SK-N-SH treated with all-trans-retinoic acid at 6 μM for 48 hours (cell line): ENCODE results near the gene TIMM10B.

Experiments
- ATAC-seq: fragments of 200-7000 bp; cut with Tn5 transposase; 3 replicates; pipeline ENCODE4 v1.9.1; 2020; ENCODE audit warnings: mild to moderate bottlenecking, moderate library complexity
- ARNTL ChIP-seq: fragments of 450-650 bp; formaldehyde crosslinking; IDR thresholded peaks from 2 replicates; pipeline ENCODE4 v1.5.0; 2020; ENCODE audit warnings: low read depth, mild to moderate bottlenecking, moderate library complexity, borderline replicate concordance
- BACH2 ChIP-seq: fragments of 250-450 bp; sonication (Bioruptor Pico); IDR thresholded peaks from 2 replicates; pipeline ENCODE4 v1.9.0; 2021; ENCODE audit warnings: mild to moderate bottlenecking, borderline replicate concordance
- CSDC2 ChIP-seq: fragments of 250-450 bp; sonication (Bioruptor Pico); IDR thresholded peaks from 2 replicates; pipeline ENCODE4 v1.5.0; 2020; ENCODE audit warnings: mild to moderate bottlenecking, moderate library complexity
- ESRRG ChIP-seq: fragments of 250-450 bp; sonication (Bioruptor Pico); IDR thresholded peaks from 2 replicates; pipeline ENCODE4 v1.6.1; 2021; ENCODE audit warnings: mild to moderate bottlenecking
- ISL1 ChIP-seq: fragments of 250-450 bp; sonication (Bioruptor Pico); IDR thresholded peaks from 2 replicates; pipeline ENCODE4 v2.1.2; 2022; ENCODE audit warnings: mild to moderate bottlenecking, moderate library complexity
- OSR1 ChIP-seq: fragments of 250-450 bp; sonication (Bioruptor Pico); IDR thresholded peaks from 2 replicates; pipeline ENCODE4 v1.8.0; 2022; ENCODE audit warnings: moderate library complexity, mild to moderate bottlenecking, inconsistent platforms
- PPARA ChIP-seq: fragments of 250-450 bp; sonication (Bioruptor Pico); IDR thresholded peaks from 2 replicates; pipeline ENCODE4 v1.5.0; 2020; ENCODE audit warnings: mild to moderate bottlenecking, borderline replicate concordance
- RARB ChIP-seq: fragments of 250-450 bp; sonication (Bioruptor Pico); IDR thresholded peaks from 2 replicates; pipeline ENCODE4 v1.8.0; 2021; ENCODE audit warnings: mild to moderate bottlenecking, moderate library complexity
- SNAI2 ChIP-seq: fragments of 250-450 bp; sonication (Bioruptor Pico); IDR thresholded peaks from 2 replicates; pipeline ENCODE4 v1.5.0; 2020; ENCODE audit warnings: mild to moderate bottlenecking, moderate library complexity
- TCF4 ChIP-seq: fragments of 250-450 bp; sonication (Bioruptor Pico); IDR thresholded peaks from 2 replicates; pipeline ENCODE4 v1.8.0; 2021; ENCODE audit warnings: mild to moderate bottlenecking, moderate library complexity, borderline replicate concordance
- TOX ChIP-seq: fragments of 250-450 bp; sonication (Bioruptor Pico); IDR thresholded peaks from 2 replicates; pipeline ENCODE4 v1.8.0; 2021; ENCODE audit warnings: mild to moderate bottlenecking, moderate library complexity, borderline replicate concordance
- ZFP30 ChIP-seq: fragments of 450-650 bp; formaldehyde crosslinking; IDR thresholded peaks from 2 replicates; pipeline ENCODE4 v1.5.0; 2022; ENCODE audit warnings: mild to moderate bottlenecking, moderate library complexity
- ZNF565 ChIP-seq: fragments of 450-650 bp; formaldehyde crosslinking; conservative IDR thresholded peaks from 2 replicates; pipeline ENCODE4 v1.5.0; 2020; ENCODE audit warnings: low read depth, mild to moderate bottlenecking, moderate library complexity
- ZNF70 ChIP-seq: fragments of 450-650 bp; formaldehyde crosslinking; IDR thresholded peaks from 2 replicates; pipeline ENCODE4 v1.5.0; 2020; ENCODE audit warnings: mild to moderate bottlenecking, moderate library complexity
- TF ChIP-seq, protein P1 (sequence below): fragments of 250-450 bp; sonication (Bioruptor Pico); IDR thresholded peaks from 2 replicates; pipeline ENCODE4 v1.8.0; 2020; ENCODE audit warnings: mild to moderate bottlenecking, moderate library complexity, borderline replicate concordance
- TF ChIP-seq, protein P2 (sequence below): fragments of 250-450 bp; sonication (Bioruptor Pico); IDR thresholded peaks from 2 replicates; pipeline ENCODE4 v1.5.1; 2020; ENCODE audit warnings: low read depth, mild to moderate bottlenecking, moderate library complexity

Gene TIMM10B

DNA sequence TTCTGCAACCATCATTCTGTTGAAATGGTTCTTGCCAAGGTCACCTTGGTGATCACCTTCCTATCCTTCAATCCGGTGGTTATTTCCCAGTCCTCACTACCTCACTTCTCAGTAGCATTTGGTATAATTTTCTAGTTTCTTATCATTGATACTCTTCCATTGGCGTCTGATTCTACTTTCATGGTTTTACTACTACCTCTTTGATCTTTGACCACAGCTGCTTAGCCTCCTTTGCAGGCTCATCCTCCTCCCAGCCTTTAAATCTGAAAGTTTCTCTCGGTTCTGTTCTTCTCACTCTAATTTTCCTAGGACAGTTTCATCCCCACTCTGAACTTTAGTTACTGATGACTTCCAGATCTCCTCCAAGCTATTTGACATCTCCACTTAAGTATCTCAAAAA is 5.0 kb downstream of the TIMM10B start:
- TF ChIP-seq, protein P1, sequence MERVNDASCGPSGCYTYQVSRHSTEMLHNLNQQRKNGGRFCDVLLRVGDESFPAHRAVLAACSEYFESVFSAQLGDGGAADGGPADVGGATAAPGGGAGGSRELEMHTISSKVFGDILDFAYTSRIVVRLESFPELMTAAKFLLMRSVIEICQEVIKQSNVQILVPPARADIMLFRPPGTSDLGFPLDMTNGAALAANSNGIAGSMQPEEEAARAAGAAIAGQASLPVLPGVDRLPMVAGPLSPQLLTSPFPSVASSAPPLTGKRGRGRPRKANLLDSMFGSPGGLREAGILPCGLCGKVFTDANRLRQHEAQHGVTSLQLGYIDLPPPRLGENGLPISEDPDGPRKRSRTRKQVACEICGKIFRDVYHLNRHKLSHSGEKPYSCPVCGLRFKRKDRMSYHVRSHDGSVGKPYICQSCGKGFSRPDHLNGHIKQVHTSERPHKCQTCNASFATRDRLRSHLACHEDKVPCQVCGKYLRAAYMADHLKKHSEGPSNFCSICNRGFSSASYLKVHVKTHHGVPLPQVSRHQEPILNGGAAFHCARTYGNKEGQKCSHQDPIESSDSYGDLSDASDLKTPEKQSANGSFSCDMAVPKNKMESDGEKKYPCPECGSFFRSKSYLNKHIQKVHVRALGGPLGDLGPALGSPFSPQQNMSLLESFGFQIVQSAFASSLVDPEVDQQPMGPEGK: no peak
- TF ChIP-seq, all 23 proteins: peak for 0

DNA sequence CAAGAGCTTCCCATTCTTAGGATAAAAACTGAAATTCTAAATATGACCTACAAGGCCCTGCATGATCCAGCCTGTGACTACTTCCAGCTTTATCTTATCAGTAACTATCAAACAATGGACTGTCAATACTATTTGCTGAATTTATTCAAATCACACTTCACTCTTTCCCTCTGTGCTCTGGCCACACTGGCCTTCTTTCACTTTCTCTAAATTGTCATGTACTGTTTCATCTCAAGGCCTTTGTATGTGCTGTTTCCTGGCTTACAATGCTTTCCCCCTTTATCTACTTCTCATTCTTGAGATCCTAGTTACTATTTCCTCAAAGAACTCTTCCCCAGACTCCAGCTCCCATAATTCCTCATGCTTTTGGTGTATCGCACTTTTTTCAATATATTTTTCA is 5.6 kb downstream of the TIMM10B start:
- TF ChIP-seq PPARA (CRISPR knock-in tag): no peak
- TF ChIP-seq ZNF565 (CRISPR knock-in tag): no peak
- no peak for TF ChIP-seq ZNF70
- TF ChIP-seq ZFP30 (CRISPR knock-in tag): no peak
- no peak for ATAC-seq

More for the DNA sequence above, 5.0 kb downstream of the TIMM10B start:
- no peak for ATAC-seq

DNA sequence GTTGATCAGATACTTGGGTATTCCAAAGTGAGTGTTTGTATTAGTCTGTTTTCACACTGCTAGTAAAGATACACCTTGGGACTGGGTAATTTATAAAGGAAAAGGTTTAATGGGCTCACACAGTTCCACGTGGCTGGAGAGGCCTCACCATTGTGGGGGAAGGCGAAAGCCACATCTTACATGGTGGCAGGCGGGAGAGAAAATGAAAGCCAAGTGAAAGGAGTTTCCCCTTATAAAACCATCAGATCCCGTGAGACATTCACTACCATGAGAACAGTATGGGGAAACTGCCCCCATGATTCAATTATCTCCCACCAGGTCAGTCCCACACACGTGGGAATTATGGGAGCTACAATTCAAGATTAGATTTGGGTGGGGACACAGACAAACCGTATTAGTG is 7.0 kb downstream of the TIMM10B start:
- TF ChIP-seq RARB (no peak), ISL1 (no peak), BACH2 (CRISPR knock-in tag) (no peak), TCF4 (CRISPR knock-in tag) (no peak), CSDC2 (CRISPR knock-in tag) (no peak), TOX (no peak), ZNF565 (CRISPR knock-in tag) (no peak), ARNTL (CRISPR knock-in tag) (no peak), ESRRG (CRISPR knock-in tag) (no peak), ZFP30 (CRISPR knock-in tag) (no peak)
- TF ChIP-seq, protein P1: no peak
- TF ChIP-seq, protein P2, sequence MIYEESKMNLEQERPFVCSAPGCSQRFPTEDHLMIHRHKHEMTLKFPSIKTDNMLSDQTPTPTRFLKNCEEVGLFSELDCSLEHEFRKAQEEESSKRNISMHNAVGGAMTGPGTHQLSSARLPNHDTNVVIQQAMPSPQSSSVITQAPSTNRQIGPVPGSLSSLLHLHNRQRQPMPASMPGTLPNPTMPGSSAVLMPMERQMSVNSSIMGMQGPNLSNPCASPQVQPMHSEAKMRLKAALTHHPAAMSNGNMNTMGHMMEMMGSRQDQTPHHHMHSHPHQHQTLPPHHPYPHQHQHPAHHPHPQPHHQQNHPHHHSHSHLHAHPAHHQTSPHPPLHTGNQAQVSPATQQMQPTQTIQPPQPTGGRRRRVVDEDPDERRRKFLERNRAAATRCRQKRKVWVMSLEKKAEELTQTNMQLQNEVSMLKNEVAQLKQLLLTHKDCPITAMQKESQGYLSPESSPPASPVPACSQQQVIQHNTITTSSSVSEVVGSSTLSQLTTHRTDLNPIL (CRISPR knock-in tag): no peak
- ATAC-seq: no peak

DNA sequence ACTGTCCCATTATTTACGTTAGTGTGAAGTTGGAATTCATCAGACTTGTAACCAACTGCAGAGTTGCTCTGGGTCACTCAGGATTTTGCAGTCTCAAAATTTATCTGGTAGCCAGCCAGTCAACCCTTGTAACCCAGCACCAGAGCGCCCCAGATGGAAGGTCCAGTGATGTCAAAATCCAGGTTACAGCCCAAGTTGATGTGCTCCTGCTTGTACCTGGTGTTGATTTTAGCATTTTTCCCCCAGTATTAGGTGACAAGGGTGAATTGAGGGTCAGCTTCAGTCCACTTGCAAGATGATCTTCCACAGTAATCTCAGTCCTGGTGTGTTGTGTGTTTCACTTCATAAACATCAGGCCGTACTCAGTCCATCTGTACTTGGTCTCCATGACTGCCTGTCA is 7.5 kb downstream of the TIMM10B start:
- TF ChIP-seq, protein P1: no peak
- TF ChIP-seq, protein P2 (CRISPR knock-in tag): no peak
- no peak for TF ChIP-seq BACH2 (CRISPR knock-in tag)
- TF ChIP-seq OSR1 (CRISPR knock-in tag): no peak
- no peak for TF ChIP-seq ZFP30 (CRISPR knock-in tag)
- no peak for TF ChIP-seq PPARA (CRISPR knock-in tag)
- TF ChIP-seq SNAI2 (CRISPR knock-in tag): no peak
- TF ChIP-seq CSDC2 (CRISPR knock-in tag): no peak
- TF ChIP-seq ARNTL (CRISPR knock-in tag): no peak
- TF ChIP-seq ZNF565 (CRISPR knock-in tag): no peak
- no peak for ATAC-seq

DNA sequence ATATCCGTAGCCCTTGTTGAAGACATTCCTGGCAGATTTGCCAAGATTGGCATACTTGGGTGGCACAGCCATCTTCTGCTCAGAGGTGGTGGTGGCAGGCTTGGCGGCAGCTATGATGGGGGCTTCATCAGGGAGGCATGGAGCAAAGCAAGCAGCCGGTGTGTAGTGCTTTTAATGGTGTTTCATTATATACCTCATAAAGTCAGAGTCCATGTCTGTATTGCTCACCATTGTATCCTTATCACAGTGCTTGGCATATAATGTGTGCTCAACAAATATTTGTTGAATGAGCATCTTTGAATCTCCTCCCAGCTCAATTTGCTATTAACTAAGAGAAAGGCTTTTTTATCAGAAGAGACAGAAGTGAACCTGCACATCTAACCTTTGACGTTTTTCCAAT is 8.0 kb downstream of the TIMM10B start:
- TF ChIP-seq SNAI2 (CRISPR knock-in tag) (no peak), ESRRG (CRISPR knock-in tag) (no peak)
- TF ChIP-seq, all 23 proteins: peak for 0
- ATAC-seq: no peak
